C4-2B (cell line): ENCODE measurements around the gene B4GALT4.
"Not testable (repeated sequence)": the region's sequence is repeated elsewhere in the genome, so short reads cannot be mapped to it uniquely, and the experiment has no call there.

Experiments
- H3K27ac ChIP-seq: fragments of 450-650 bp; 2 replicates; pipeline ENCODE4 v1.5.1; 2017
- CTCF ChIP-seq: fragments of 450-650 bp; conservative IDR thresholded peaks from 2 replicates; pipeline ENCODE4 v1.5.1; 2017; ENCODE audit warnings: mild to moderate bottlenecking
- ZFX ChIP-seq: fragments of 450-650 bp; IDR thresholded peaks from 2 replicates; pipeline ENCODE4 v1.6.1; 2017

The B4GALT4 gene

GRCh38 chr3:119175872-119176756 is 64.6 kb downstream of the B4GALT4 start:
- TF ChIP-seq ZFX: no peak
- no peak for TF ChIP-seq CTCF
- H3K27ac ChIP-seq: no peak overlapping the region

GRCh38 chr3:119173325-119173724 is 67.4 kb downstream of the B4GALT4 start, which contains the start of gene UPK1B:
UPK1B (plus strand) TSS chr3:119173598; CDS start chr3:119186742, 13,144 bp downstream.
- no peak for TF ChIP-seq CTCF
- TF ChIP-seq ZFX: no peak
- no peak within 1 kb of the TSS for H3K27ac ChIP-seq

GRCh38 chr3:119170821-119171220 is 69.9 kb downstream of the B4GALT4 start:
- H3K27ac ChIP-seq: no peak overlapping the region
- TF ChIP-seq ZFX (no peak), CTCF (no peak)

- not testable (repeated sequence) for H3K27ac ChIP-seq
These were observed 75.9 kb downstream of the B4GALT4 start for GRCh38 chr3:119164745-119165144.
